Activated T-cell treated with anti-CD3 and anti-CD28 coated beads for 4 hours (primary cell): ENCODE data around the gene RAB17.

Source experiments
- DNase-seq: peaks from one replicate; pipeline ENCODE4 v3.0.0-alpha.2; 2020

The RAB17 gene, protein sequence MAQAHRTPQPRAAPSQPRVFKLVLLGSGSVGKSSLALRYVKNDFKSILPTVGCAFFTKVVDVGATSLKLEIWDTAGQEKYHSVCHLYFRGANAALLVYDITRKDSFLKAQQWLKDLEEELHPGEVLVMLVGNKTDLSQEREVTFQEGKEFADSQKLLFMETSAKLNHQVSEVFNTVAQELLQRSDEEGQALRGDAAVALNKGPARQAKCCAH

DNA sequence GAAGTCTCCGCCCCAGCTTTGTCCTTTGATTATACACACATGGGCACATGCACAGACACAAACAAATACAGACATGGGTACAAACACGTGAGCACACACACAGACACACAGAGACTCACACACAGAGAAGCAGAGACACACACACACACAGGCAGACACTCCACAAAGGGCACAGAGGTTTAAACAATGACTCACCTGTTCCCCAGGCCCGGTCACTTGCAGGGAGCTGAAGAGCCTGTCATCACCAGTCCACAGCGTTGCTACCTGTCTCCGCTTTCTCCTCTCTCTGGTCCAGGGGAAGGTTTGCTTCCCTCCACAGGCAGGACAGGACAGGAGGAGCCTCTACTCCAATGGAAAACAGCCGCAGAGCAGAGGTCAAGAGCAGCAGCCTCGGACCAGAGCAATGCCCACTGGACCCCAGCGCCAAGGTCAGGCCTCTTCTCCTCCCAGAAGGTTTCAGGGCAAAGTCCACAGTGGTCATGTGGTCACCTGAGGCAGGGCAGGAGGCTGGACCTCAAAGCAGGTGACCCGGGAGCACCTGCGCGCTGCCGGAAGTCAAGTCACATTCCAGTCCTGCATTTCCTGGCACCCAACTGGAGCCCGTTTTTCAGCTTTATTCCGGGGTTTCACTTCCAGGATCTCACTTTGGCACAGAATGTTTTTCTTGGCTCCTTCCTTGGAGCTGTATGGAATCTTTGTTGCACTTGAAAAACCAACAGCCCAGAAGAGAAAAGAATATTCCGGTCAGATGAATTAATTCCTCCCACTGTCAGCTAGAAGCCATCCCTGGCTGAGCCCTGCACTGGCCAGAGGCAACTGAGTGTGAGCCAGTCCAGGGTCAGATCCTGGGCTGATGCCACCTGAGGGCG, at the start of gene RAB17:
Gene RAB17 (minus strand): TSS at position 463 of the 869 bp plus-strand sequence. CDS start 4,580 bp downstream, outside the sequence.
- no peak for DNase-seq

DNA sequence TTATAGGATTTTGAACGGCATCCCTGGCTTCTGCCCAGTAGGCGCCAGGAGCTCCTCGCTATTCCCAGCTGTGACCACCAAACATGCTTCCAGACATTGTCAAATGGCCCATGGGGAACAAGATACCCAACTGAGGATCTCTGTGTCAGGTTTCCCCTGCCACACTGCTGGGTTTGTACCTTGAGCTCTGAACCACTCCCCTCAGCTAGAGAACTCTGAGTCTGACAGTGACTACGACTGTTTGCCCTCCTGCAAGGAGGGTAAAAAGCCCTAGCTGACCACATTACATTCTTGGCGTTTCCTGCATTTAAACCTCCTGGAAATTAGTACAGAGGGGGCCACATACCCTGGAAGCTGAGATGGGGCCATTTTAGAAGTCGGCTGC, 49.3 kb upstream of the RAB17 start:
- no peak for DNase-seq

DNA sequence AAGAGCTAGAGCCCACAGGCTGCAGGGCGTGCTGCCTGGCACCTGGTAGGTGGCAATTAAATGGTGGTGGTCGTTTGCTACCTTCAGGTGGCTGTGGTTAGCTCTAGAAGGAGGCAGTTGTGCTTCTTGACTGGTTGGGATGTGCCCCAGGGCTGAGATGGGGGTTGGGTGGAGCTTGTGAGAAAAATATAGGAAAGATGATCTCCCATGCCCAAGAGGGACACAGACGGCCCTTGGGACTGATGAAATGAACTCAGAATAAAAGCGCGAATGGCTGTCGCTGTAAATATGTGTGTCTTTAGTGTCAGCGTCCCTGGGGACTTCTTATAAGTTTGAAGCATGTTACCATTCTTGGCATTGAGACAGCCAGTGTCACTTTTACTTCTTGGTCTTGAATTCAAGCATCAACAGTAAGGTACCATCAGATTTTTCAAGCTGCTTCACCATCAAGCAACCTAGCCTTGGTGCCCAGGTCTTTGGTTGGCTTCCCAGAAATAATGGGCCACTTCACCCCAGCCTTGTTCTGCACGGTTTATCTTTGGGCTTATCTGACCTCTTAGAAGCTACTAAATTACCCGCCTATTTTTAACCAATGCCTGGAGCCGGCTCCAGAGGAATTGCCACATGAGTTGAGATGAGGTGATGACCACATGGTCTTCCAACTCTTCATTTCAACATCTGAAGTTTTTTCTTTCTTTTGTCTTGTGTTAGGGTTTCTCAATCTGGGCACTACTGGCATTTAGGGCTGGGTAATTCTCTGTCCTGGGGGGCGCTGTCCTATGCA, 48.7 kb upstream of the RAB17 start:
- DNase-seq: no peak

DNA sequence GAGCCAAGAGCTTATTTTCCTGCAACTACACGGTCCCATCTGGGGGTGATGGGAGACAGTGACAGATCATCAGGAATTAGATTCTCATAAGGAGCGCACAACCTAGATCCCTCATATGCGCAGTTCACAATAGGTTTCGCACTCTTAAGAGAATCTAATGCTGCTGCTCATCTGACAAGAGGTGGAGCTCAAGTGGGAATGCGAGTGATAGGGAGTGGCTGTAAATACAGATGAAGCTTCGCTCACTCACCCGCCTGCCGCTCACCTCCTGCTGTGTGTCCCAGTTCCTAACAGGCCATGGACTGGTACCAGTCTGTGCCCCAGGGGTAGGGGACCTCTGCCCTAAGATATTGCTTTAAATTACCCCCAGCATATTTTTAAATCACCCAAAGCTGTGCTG, 47.6 kb upstream of the RAB17 start:
- no peak for DNase-seq

DNA sequence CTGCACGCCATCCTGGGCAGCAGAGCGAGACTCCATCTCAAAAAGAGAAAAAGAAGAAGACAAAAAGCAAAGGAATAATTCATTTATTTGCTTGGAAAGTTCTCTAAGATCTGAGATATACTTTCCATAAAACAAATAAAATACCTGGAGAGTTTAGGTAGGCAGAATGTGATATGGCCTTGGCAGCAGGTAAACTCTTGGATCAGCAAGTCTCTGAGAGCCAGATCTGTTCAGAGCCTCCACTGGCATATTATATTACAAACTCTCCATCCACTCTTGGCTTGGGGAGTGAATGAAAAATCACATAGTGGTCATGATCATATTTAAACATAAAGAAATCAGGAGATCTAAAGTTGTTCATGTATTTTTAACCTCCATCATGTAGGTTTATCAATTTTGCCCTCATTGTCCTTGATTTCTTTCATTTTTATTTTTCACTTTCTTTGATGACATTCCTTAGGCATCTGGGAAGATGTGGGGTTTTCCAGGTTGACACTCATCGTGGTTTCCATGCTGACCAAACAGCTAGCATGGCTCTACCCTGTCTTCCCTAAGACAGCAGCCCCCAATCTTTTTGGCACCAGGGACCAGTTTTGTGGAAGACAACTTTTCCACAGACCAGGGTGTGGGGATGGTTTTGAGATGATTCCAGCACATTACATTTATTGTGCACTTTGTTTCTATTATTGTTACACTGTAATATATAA, 47.0 kb upstream of the RAB17 start:
- no peak for DNase-seq

DNA sequence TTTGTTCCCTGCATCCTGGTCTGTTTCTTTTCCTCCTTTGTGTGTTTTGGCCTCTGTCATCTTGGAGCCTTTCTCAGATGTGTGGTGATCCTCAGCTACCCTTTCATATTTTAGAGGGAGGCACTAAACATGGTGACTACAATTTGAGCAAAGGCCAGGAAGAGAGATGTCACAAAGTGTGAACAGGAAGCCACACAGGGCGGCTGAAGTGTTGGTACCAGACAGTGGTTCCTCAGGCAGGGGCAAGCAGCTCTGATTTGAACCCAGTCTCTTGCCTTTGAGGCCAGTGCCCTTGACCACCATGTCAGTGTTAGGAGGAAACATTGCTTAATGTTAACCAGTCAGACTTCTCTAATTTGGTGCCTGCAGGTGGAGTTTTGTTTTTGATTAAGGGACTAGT, 46.0 kb upstream of the RAB17 start:
- DNase-seq: no peak

DNA sequence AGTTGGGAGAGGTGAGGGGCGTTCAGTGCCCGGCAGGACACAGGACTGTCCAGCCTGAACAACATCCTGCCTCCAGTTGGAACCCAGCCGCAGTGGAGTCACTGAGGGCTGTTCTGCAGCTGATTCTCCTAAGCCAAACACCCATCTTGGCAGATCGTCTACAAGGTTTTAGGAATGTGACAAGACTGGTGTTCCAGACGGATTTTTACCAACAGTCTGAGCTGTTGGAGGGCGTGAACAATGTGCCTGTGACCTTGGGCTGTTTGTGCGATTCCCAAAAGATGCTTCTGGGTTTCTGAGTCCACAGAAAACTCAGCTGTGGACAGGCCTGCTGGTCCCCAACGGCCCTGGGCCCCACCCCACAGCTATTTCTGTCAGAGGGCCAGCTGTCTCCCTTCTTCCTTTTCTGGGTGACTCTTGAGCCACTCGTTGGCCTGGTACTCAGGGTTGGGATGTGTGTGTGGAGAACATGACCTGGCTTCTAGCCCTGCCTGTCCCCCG, 42.6 kb upstream of the RAB17 start:
- no peak for DNase-seq

DNA sequence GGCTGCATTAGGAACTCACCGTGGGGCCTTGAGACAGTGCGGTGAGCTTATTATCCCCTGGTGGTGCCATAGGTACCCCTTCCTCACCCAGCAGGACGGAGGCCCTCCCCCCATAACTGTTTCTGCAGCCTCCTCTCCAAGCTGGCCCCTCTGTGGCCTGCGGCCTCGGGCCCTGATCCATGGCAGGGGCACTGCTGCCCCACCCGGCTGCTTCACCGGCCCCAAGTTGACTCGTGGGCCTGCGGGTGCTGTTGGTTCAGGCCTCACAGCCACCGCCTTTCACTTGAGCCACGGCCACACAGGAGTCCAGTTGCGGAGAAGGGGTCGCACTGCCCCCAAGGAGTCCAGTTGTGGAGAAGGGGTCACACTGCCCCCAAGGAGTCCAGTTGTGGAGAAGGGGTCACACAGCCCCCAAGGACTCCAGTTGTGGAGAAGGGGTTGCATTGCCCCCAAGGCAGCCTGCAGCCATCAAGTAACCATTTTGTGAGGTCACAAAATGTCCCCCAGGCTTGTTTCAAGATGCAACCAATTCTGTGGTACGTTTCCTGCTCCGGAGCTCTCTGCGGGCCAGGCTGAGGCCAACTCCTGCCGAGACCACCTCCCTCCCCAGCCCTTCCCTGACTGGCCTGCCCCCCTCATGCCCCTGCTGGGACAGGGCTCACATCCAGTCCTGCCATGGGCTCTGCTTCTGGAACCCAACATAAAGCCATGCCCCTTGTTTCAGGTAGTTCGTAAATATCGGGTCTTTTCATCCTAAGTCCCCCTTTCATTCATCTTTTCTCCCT, 41.5 kb upstream of the RAB17 start:
- DNase-seq: no peak

DNA sequence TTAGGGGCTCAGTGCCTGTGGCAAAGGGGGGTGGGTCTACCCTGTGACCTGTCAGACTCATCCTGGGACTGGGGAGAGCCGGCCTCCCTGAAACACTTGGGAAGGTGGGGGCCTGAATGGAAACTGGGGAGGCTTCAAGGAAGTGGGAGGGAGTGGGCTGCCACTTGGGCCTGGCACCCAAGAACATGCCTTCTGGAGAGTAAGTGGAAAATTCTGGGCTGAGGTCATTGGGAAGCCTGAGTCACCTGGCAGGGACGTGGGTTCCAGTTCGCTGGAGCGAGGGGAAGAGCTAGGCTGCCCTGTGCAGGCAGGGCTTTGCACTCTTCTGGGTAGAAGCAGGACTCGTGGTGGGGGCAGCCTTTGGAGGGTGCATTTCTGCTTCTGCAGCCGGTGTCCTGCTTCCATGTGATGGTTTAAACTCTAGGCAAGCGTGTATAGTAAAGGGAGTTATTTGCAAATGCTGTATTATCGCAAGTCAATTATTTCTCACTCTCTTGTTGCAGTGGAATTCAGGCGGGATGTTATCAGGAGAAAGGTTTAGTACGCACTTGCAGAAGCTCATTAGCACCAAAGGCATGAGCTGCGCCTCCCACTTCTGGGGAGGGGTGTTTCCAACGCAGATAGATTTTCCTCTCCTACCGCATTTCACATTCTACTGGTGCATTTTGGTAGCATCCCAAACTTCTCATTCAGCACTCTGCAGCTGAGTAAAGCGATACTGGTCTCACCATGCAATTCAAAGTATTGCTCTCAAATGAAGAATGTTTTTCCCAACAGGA, 40.7 kb upstream of the RAB17 start:
- DNase-seq: no peak

DNA sequence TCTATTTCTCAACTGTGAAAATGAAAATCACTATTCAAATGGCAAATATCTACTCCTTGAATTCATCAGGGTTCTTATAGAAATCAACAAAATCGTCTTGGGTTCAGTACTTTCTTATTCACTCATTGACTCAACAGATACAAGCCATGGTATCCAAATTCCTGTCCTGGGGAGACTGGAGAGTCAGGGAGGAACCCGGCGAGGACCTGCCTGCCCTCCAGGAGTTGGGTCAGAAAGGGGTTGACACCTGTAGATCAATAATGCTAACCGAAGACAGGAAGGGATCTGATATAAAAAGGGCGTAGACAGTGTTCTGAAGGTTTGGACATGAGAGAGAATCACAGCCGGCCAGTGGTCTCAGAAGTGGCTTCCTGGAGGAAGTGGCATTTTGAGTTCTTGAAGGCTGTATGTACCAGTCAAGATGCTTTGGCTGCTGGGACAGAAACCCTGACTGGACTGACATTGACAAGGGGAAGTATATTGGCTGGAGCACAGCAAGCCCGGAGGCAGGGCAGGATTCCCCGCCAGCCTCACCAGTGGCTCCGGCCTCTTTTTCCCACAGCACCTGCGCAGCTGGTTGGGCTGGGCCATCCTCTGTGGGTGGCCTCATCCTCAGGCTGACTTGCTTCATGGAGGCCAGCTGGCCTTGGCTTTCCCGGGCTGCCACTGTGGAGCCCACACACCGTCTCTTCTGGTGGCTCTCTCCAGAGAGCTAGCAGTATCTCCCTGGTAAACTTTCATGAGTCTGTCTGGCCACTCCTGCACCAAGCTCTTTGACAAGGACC, 39.9 kb upstream of the RAB17 start:
- no peak for DNase-seq

DNA sequence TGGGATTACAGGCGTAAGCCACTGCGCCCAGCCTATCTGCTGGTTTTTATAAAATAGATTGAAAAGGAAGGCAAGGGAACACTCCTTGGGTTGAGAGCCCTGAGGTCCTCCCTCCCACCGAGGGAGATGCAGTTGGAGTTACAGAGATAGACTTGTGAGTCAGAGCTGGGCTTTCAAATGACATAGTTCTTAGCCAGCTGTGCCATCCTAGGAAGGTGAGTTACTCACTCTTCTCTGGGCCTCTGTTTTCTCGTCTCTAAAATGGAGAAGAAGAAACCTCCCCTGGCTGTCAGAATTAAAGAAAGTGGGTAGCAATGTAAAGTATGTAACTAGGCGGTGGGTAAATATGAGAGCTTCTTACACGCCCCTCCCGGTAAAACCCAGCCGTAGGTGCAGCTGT, 39.2 kb upstream of the RAB17 start:
- no peak for DNase-seq

DNA sequence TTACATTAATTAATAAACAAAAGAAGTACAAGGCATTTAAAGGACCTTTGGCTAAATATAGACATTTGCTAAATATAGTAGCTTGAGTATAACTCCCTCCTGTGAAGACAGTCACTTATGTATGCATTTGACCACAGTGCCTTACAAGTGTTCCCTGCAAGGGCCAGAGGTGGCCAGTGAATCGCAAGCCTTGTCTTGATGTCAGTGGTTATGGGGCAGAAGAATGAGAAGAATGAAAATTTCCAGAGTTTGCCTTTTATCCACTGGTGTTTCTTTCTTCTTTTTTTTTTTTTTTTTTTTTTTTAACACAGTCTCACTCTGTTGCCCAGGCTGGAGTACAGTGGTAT, 38.6 kb upstream of the RAB17 start:
- DNase-seq: no peak

DNA sequence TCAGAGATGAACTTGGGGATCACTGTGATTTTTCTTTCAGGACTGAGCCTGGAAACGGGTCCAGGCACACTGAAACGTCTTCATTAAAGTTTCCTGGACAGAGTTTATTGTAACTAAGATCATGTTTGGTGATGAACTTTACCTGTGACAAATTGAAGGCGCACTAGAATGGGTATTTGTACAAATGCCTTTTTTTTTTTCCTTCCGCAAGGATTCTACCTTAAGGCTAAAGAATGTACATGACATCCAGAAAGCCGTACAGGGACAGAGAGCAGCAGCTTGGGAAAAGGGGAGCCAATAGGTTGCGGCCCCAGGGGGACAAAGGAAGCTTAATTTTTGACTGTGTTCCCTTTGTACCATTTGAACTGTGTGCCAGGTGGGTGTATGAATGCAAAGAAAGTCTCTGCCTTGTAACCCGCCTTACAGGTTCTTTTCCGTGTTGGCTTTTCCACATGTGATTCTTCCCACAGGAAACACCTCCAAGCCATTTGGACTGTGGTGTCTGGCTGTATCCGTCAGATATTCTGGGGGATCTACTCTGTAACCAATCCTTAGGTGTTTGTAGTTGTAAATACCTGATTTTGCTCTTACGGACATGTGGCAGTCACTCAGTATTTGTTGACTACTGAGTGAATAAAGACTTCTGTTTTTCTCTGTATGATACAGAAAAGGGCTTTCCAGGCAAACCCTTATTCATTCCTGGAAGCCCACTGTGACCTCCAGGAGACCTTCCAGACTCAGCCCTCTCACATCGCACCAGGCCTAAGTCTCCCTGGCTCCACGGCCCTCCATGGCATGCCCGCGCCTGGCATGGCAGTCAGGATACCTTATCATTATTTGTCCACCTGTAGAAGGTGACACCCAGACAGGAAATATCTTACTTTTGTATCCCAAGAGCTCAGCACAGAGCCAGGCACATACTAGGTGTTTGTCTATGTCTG, 38.0 kb upstream of the RAB17 start:
- DNase-seq: no peak

DNA sequence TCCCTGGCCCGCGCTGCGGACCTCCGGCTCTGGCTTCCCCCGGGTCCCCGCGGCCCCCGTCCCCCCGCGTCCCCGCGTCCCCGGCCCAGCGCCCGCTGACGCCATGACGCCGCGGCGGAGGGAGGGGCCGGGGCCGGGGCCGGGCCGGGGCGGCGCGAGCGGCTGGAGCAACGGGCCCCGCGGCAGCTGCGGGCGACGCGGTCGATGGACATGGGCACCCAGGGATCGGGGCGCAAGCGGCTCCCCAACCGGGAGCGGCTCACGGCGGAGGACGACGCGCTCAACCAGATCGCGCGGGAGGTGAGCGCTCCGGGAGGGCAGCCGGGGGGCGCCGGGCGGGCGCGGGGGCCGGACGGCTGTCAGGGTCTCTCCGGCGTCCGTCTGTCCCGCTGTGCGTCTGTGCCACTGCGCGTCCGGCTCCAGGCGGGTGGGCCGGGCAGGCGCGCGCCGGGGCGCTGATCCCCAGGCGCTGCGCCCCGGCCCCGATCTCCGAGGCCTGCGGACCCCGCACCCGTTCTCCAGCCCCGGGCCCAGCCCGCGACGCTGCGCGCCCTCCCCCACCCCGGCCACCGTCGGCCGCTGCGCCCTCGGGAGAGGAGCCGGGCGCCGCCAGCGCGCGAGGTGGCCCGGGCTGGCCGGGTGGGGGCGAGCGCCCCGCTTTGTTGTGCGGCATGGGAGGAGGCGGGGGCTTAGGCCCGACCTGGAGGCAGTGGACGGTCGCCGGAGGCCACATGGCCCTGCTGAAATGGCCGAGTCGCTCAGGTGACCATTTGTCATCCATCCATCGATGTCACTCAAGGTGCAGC, 37.1 kb upstream of the RAB17 start, which contains the start of gene LRRFIP1:
Gene LRRFIP1 (plus strand): TSS at position 147 of the 806 bp plus-strand sequence. CDS start 58 bp downstream, at position 205.
- no peak for DNase-seq

DNA sequence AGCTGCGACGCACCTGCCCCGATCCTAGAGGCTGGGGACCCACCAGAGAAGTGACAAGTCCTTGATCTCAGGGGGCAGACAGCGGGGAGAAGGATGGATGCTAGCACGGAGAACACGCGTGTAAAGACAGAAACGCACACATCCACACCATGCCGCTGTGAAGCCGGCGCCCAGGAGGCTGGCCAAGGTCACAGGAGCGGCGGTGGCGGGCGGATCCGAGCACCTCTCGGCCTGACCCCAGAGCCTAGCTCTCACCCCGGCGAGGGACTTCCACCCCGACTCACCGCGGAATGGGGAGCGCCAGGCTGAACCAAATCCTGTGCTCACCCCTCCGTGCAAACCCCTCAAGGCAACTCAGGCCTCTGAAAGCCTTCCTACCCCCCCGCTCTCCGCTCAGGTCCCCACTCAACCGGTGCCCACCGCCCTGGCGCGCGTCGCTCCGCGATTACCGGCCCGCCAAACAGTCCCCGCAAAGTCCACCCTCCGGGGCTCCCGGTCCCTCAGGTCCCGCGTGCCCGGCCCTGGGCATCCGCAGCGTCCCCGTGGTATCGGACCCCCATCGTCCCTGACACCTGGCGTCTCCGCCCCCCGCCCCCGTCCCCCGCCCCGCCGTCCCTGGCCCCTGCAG, 36.4 kb upstream of the RAB17 start:
- no peak for DNase-seq

DNA sequence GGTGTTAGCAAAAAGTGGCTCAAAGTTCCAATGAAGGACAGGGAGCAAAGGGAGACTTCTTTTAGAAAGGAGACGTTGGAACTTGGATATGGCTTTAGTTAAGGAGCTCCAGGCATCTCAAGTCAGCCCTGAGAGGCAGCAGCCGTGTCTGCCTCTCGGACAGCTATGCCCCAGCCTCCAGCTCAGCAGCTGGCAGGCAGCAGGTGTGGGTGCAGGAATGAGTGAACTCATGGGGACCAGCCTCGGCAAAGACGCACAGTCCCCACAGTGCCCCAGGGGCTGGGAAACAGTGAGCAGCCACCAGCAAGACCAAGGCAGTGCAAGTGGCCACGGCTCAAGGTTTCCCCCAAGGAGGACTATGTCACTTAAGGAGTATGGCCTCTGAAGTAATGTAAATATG, 35.2 kb upstream of the RAB17 start:
- DNase-seq: no peak

DNA sequence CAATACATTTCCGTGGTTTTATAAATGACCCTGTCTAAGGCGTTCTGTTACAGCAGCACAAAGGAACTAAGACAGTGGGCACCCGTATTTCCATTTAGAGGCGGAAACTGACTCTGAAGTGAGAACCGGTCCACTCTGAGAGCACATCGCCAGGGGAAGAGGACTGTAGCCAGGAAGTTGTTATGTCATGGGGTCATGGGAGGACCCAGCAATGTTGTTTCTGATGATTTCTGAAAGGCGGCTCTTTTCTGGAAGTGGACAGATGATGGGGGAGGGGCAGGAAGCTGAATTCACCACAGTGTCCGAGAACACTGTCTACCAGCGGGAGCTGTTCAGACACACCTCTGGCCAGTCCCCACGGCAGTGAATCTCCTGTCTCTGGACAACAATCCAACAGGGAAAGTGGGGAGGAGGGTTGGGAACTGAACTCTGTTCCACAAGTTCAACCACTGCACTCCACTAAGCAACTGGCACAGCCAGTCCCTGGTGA, 34.7 kb upstream of the RAB17 start:
- no peak for DNase-seq

DNA sequence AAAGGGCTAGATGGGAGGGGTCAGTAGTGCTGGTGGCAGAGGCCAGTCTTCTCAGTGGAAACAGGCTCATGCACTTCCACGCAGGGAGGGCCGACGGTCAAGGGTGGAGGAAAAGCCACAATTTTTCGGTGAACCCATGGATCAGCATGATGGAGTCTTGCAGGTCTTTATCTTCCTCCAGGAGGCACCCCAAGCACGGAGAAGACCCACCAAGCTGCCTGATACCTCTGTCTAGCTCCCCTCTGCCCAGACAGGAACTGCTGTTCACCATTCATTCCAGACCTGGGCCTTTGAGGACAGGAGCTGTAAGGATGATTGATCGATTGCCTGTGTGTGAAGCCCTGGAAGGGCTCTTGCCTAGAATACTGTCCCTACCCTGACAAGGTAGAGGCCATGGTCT, 34.0 kb upstream of the RAB17 start:
- DNase-seq: no peak
